Neural cell (in vitro differentiated cells): Measurements from ENCODE around the gene FOXRED1. TPM values are rescaled to one million over a fixed set of nuclear protein-coding genes. Genes with fewer than 3 reads are reported as not detected.

Experiments used
- H2AFZ ChIP-seq: fragments of 200-600, 300-800 bp; sonication (generic), shearing (Covaris generic); 2 replicates; pipeline ENCODE4 v1.6.0; 2014; ENCODE audit warnings: low read depth, mild to moderate bottlenecking, antibody characterized with exemption, low read length, moderate library complexity
- H3F3A ChIP-seq: fragments of 200-600 bp; shearing (Covaris generic); 2 replicates; pipeline ENCODE4 v1.6.1; 2016; ENCODE audit warnings: mild to moderate bottlenecking, moderate library complexity, mixed read lengths, antibody characterized with exemption, low read length; ENCODE audit not compliant: insufficient read depth, poor library complexity, severe bottlenecking
- H3K27ac ChIP-seq: fragments of 200-600, 300-800 bp; sonication (generic), shearing (Covaris generic); 2 replicates; pipeline ENCODE4 v1.5.1; 2014; ENCODE audit warnings: mild to moderate bottlenecking, low read length, moderate library complexity
- H3K27me3 ChIP-seq: fragments of 300-800, 200-600 bp; sonication (generic), shearing (Covaris generic); 2 replicates; pipeline ENCODE4 v1.6.0; 2014; ENCODE audit warnings: mild to moderate bottlenecking, low read depth, low read length, moderate library complexity; ENCODE audit not compliant: insufficient read depth
- H3K36me3 ChIP-seq: fragments of 300-800, 200-600 bp; sonication (generic), shearing (Covaris generic); 2 replicates; pipeline ENCODE4 v1.5.1; 2014; ENCODE audit warnings: mild to moderate bottlenecking, antibody characterized with exemption, low read length, moderate library complexity; ENCODE audit not compliant: insufficient read depth
- H3K4me2 ChIP-seq: fragments of 300-800, 200-600 bp; sonication (generic), shearing (Covaris generic); 2 replicates; pipeline ENCODE4 v1.6.0; 2014; ENCODE audit warnings: mild to moderate bottlenecking, low read length
- H3K4me3 ChIP-seq: fragments of 300-800, 200-600 bp; sonication (generic), shearing (Covaris generic); 2 replicates; pipeline ENCODE4 v1.5.1; 2014; ENCODE audit warnings: mild to moderate bottlenecking, low read length, moderate library complexity
- H3K79me2 ChIP-seq: fragments of 200-600 bp; shearing (Covaris generic); replicated peaks from 2 replicates; pipeline ENCODE4 v1.6.0; 2014; ENCODE audit warnings: mild to moderate bottlenecking, low read length, moderate library complexity; ENCODE audit not compliant: insufficient read depth
- H3K9ac ChIP-seq: fragments of 300-800, 200-600 bp; sonication (generic), shearing (Covaris generic); 2 replicates; pipeline ENCODE4 v1.6.1; 2016; ENCODE audit warnings: mild to moderate bottlenecking, low read length, mixed read lengths
- H3K9me2 ChIP-seq: fragments of 200-600 bp; shearing (Covaris generic); 2 replicates; pipeline ENCODE4 v1.6.1; 2016; ENCODE audit warnings: mild to moderate bottlenecking, low read length, mixed read lengths; ENCODE audit not compliant: insufficient read depth
- H3K9me3 ChIP-seq: fragments of 200-600, 300-800 bp; sonication (generic), shearing (Covaris generic); 2 replicates; pipeline ENCODE4 v1.6.1; 2016; ENCODE audit warnings: mild to moderate bottlenecking, mixed run types, low read length, moderate library complexity, mixed read lengths
- H4K20me1 ChIP-seq: fragments of 200-600 bp; shearing (Covaris generic); 2 replicates; pipeline ENCODE4 v1.6.1; 2016; ENCODE audit warnings: mild to moderate bottlenecking, mixed run types; ENCODE audit not compliant: insufficient read depth
- CTCF ChIP-seq: fragments of 450-650 bp; IDR thresholded peaks from 2 replicates; pipeline ENCODE4 v1.5.1; 2014; ENCODE audit warnings: antibody characterized with exemption, mild to moderate bottlenecking, moderate library complexity; ENCODE audit not compliant: poor library complexity, severe bottlenecking
- EP300 ChIP-seq: fragments of 450-650 bp; conservative IDR thresholded peaks from 2 replicates; pipeline ENCODE4 v1.6.1; 2014; ENCODE audit warnings: antibody characterized with exemption, mild to moderate bottlenecking, moderate library complexity; ENCODE audit not compliant: poor library complexity, severe bottlenecking
- EZH2 ChIP-seq: fragments of 200-600, 300-800 bp; shearing (Covaris generic), sonication (generic); IDR thresholded peaks from 2 replicates; pipeline ENCODE4 v1.6.1; 2014; ENCODE audit warnings: antibody characterized with exemption, low read length, borderline replicate concordance, mild to moderate bottlenecking; ENCODE audit not compliant: insufficient read depth, poor library complexity, severe bottlenecking
- POLR2AphosphoS5 ChIP-seq: IDR thresholded peaks from 2 replicates; pipeline ENCODE4 v1.6.1; 2012
- RAD21 ChIP-seq: fragments of 450-650 bp; conservative IDR thresholded peaks from 2 replicates; pipeline ENCODE4 v1.6.1; 2014; ENCODE audit warnings: antibody characterized with exemption, mild to moderate bottlenecking, moderate library complexity
- REST ChIP-seq: IDR thresholded peaks from 2 replicates; pipeline ENCODE4 v1.6.1; 2012; ENCODE audit warnings: borderline replicate concordance
- SMC3 ChIP-seq: fragments of 450-650 bp; conservative IDR thresholded peaks from 2 replicates; pipeline ENCODE4 v1.6.1; 2014; ENCODE audit warnings: antibody characterized with exemption, mild to moderate bottlenecking, moderate library complexity; ENCODE audit not compliant: poor library complexity
- TAF1 ChIP-seq: IDR thresholded peaks from 2 replicates; pipeline ENCODE4 v1.6.1; 2012; ENCODE audit warnings: low read depth
- polyA plus RNA-seq: library from polyadenylated mRNA; depleted of rRNA; stranded (reverse); fragments of >200 nt; gene quantifications from 2 replicates; pipeline ENCODE4 v1.2.3, GENCODE V29; 2014

FOXRED1 gene
- polyA plus RNA-seq, 1 donor from 2014 or later = 77.3 TPM

GRCh38 chr11:126304457-126305075 lies 35.6 kb downstream of the FOXRED1 start:
- Histone ChIP-seq H3K9me3 (no peaks in the 10 kb centered on the region), H3K79me2 (peaks cover 11% of the 10 kb centered on the region), H3K27ac (peak overlapping the region; percentile 95), H2AFZ (peak overlapping the region; percentile 95), H3K4me3 (peak overlapping the region; percentile 74), H3F3A (no peaks in the 10 kb centered on the region), H3K9ac (peak overlapping the region; percentile 87), H3K27me3 (no peaks in the 10 kb centered on the region), H3K9me2 (no peaks in the 10 kb centered on the region), H3K4me2 (peak overlapping the region; percentile 75), H3K36me3 (no peaks in the 10 kb centered on the region), H4K20me1 (no peaks in the 10 kb centered on the region)
- TF ChIP-seq REST (no peak), TAF1 (no peak), EZH2 (no peak), RAD21 (no peak), EP300 (no peak)

- no peaks in the 10 kb centered on the region for H3K9me2 ChIP-seq
- H2AFZ ChIP-seq = no peak overlapping the region
- no peaks in the 10 kb centered on the region for H3F3A ChIP-seq
- H4K20me1 ChIP-seq = no peaks in the 10 kb centered on the region
- no peak overlapping the region for H3K4me3 ChIP-seq
- no peak for TF ChIP-seq CTCF
- H3K27ac ChIP-seq = no peak overlapping the region
- peaks cover 11% of the 10 kb centered on the region for H3K79me2 ChIP-seq
- no peak overlapping the region for H3K4me2 ChIP-seq
- H3K36me3 ChIP-seq = no peaks in the 10 kb centered on the region
- H3K9me3 ChIP-seq = no peaks in the 10 kb centered on the region
- no peak overlapping the region for H3K9ac ChIP-seq
- H3K27me3 ChIP-seq = no peaks in the 10 kb centered on the region
Observed at GRCh38 chr11:126305699-126306098, 36.7 kb downstream of the FOXRED1 start.

- H3K79me2 ChIP-seq = peaks cover 9% of the 10 kb centered on the region
- no peaks in the 10 kb centered on the region for H3K9me3 ChIP-seq
- no peaks in the 10 kb centered on the region for H3K36me3 ChIP-seq
- no peak overlapping the region for H3K4me2 ChIP-seq
- TF ChIP-seq EP300 (no peak), CTCF (peak; percentile 40), TAF1 (no peak), RAD21 (no peak), REST (no peak), EZH2 (no peak), POLR2AphosphoS5 (no peak), SMC3 (no peak)
- no peaks in the 10 kb centered on the region for H3F3A ChIP-seq
- no peaks in the 10 kb centered on the region for H3K9me2 ChIP-seq
- H3K4me3 ChIP-seq = no peak overlapping the region
- H3K9ac ChIP-seq = no peak overlapping the region
- H2AFZ ChIP-seq = no peak overlapping the region
- H3K27ac ChIP-seq = no peak overlapping the region
- H4K20me1 ChIP-seq = no peaks in the 10 kb centered on the region
- no peaks in the 10 kb centered on the region for H3K27me3 ChIP-seq
Observed at GRCh38 chr11:126307706-126308105, 38.8 kb downstream of the FOXRED1 start.
